Measurements from ENCODE around the gene CNTNAP2. TPM values are rescaled to one million over a fixed set of nuclear protein-coding genes. Genes with fewer than 3 reads are reported as not detected.

CNTNAP2 gene
- total and polyA plus RNA-seq, 2 of the 4 experiments (the other 2 are of a cell fraction), result not detected

- Histone ChIP-seq H3K14ac (replicated peaks; ENCODE audit: low read depth, low read length) (no peak overlapping the region), H3K9ac (ENCODE audit: low read depth, low read length) (no peak overlapping the region), H2AK9ac (replicated peaks; ENCODE audit: low read depth, low read length, poor library complexity) (no peak overlapping the region), H3K27ac (ENCODE audit: insufficient read depth, low read length) (no peak overlapping the region), H3K27me3 (ENCODE audit: control insufficient read depth, insufficient read depth, low read length) (no peaks in the 10 kb centered on the region), H3K23ac (ENCODE audit: low read depth, low read length) (no peak overlapping the region), H3K4me2 (ENCODE audit: low read depth, low read length) (no peak overlapping the region), H4K91ac (ENCODE audit: insufficient read depth, low read depth, low read length) (no peak overlapping the region), H4K20me1 (ENCODE audit: insufficient read depth, low read length) (no peaks in the 10 kb centered on the region), H3K36me3 (ENCODE audit: control insufficient read depth, insufficient read depth, low read length) (no peaks in the 10 kb centered on the region), H3K18ac (ENCODE audit: low read depth, low read length) (no peak overlapping the region), H4K5ac (ENCODE audit: low read depth, low read length) (no peak overlapping the region), H2BK120ac (ENCODE audit: low read depth, low read length) (no peak overlapping the region), H3K4me3 (ENCODE audit: insufficient read depth, low read depth, low read length) (no peak overlapping the region), H3K9me3 (ENCODE audit: control insufficient read depth, insufficient read depth, low read length) (0 out of 2 replicates have a peak, but pooled peaks cover 1% of the 10 kb centered on the region), H3K56ac (ENCODE audit: extremely low read depth, insufficient read depth, low read length) (no peak overlapping the region), H2AFZ (replicated peaks; ENCODE audit: low read length, poor library complexity) (no peak overlapping the region), H3K79me1 (ENCODE audit: low read depth in 1 of 2, low read length in 2 of 2) (no peaks in the 10 kb centered on the region), H3K9me1 (ENCODE audit: insufficient read depth, low read length) (no peaks in the 10 kb centered on the region), H3K4me1 (ENCODE audit: control insufficient read depth, insufficient read depth, low read length) (no peaks in the 10 kb centered on the region), H2BK5ac (ENCODE audit: low read depth, low read length, poor library complexity, severe bottlenecking) (no peak overlapping the region), H2AK5ac (ENCODE audit: low read depth, low read length) (no peak overlapping the region), H4K8ac (ENCODE audit: low read depth in 2 of 2, low read length in 2 of 2) (no peak overlapping the region), H3K4ac (ENCODE audit: low read depth, low read length) (no peak overlapping the region), H2BK20ac (ENCODE audit: low read depth, low read length) (no peak overlapping the region), H2BK15ac (ENCODE audit: low read depth, low read length) (no peak overlapping the region)
- ATAC-seq (ENCODE audit: low read depth) (no peak), DNase-seq (no peak)
- dilution Hi-C loops (cut with HindIII; ENCODE audit: low sequenced_read_pairs, unreplicated experiment), result no loop called here
- no CpG with 5 or more reads among the region's 4 CpGs for WGBS, 2 experiments (ENCODE audit: extremely low coverage in 2 of 2, insufficient read length in 1 of 2)
- ChIA-PET CTCF (interaction anchor here (0.6 kb wide), 1 partner anchor 58 kb away, joined by 3 read pairs; no protein-coding TSS in a partner anchor), POLR2A (ENCODE audit: unreplicated experiment) (no interaction called here)
- no TSS peak for BruUV-seq (replicated peaks)
- in situ Hi-C loops (cut with MboI; ENCODE audit: low sequenced_read_pairs), result no loop called here
- intact Hi-C loops (cut with micrococcal nuclease), result no loop called here
- TF ChIP-seq USF2 (IDR thresholded peaks at IDR 0.05; ENCODE audit: low read depth, low read length) (no peak), SMC3 (IDR thresholded peaks at IDR 0.05; ENCODE audit: low read depth, low read length) (no peak), POLR2A (IDR thresholded peaks at IDR 0.05; ENCODE audit: low read depth, low read length) (no peak), MAFK (IDR thresholded peaks at IDR 0.05; ENCODE audit: low read depth, low read length) (no peak), NFE2L2 (IDR thresholded peaks at IDR 0.05; ENCODE audit: low read depth, low read length) (no peak), BHLHE40 (IDR thresholded peaks at IDR 0.05; ENCODE audit: low read depth, low read length) (no peak), CTCF (conservative IDR thresholded peaks at IDR 0.05; ENCODE audit: low read depth, low read length) (no peak), MXI1 (IDR thresholded peaks at IDR 0.05; ENCODE audit: borderline replicate concordance, low read depth, low read length) (no peak), ELK1 (IDR thresholded peaks at IDR 0.05; ENCODE audit: borderline replicate concordance, low read depth, low read length) (no peak), MAZ (IDR thresholded peaks at IDR 0.05; ENCODE audit: borderline replicate concordance, low read depth, low read length) (no peak), FOS (IDR thresholded peaks at IDR 0.05; ENCODE audit: low read depth, low read length) (no peak), CHD1 (IDR thresholded peaks at IDR 0.05; ENCODE audit: low read depth, low read length) (no peak), RFX5 (IDR thresholded peaks at IDR 0.05; ENCODE audit: low read depth, low read length) (no peak), CEBPB (IDR thresholded peaks at IDR 0.05; ENCODE audit: low read depth, low read length) (no peak), RAD21 (IDR thresholded peaks at IDR 0.05; ENCODE audit: low read length) (no peak)
Measured at GRCh38 chr7:147659036-147659995, 1542.7 kb downstream of the CNTNAP2 start.
